Measurements from ENCODE around the gene TPM2. TPM values are rescaled to one million over a fixed set of nuclear protein-coding genes. Genes with fewer than 3 reads are reported as not detected.
A peak's percentile ranks its signal among the peaks of the same experiment; 100 is the strongest.

TPM2 gene
- total RNA-seq, 5 donors from 2014 or later (not counting 1 experiment from before 2014, with no cell fraction given), result 21.4 to 66.0 (median 57.5) TPM

GRCh38 chr9:35661756-35662350 is 27.9 kb downstream of the TPM2 start:
- H3K4me3 Mint-ChIP-seq, result peak overlapping the region; percentile 46 to 93 (median 64)
- H3K27ac ChIP-seq (ENCODE audit: low read length), result peak overlapping the region; percentile 83
- H3K9me3 Mint-ChIP-seq, result no peaks in the 10 kb centered on the region
- no peaks in the 10 kb centered on the region for H3K9me3 ChIP-seq
- peaks cover 23% of the 10 kb centered on the region for H3K36me3 Mint-ChIP-seq
- H3K27me3 Mint-ChIP-seq, result peaks cover 4 to 5% of the 10 kb centered on the region in 2 donors
- CTCF ChIA-PET, result interaction anchor here (0.5 to 7.1 kb wide), 11 partner anchors 14 to 584 kb away, joined by 3 to 122 read pairs (median 3); partner anchors contain the start of genes CREB3 (in 1 of the 2), GBA2 (in 1 of the 2), RGP1 (in 1 of the 2) and TLN1 (in 1 of the 2)
- peak overlapping the region; percentile 92 to 93 for H3K27ac Mint-ChIP-seq
- 50% methylated on average over 3 of the region's 3 CpGs for WGBS (ENCODE audit: insufficient coverage)
- no peaks in the 10 kb centered on the region for H3K27me3 ChIP-seq (replicated peaks in 1 of 2; ENCODE audit: control insufficient read depth in 2 of 2, extremely low read depth in 1 of 2, insufficient read depth in 2 of 2, low read length in 1 of 2)
- peaks cover 80 to 88% (median 86%) of the 10 kb centered on the region in 3 donors for H3K4me1 Mint-ChIP-seq
- peaks cover 0 to 14% of the 10 kb centered on the region in 2 donors for H3K36me3 ChIP-seq (ENCODE audit: control insufficient read depth in 2 of 2, extremely low read depth in 1 of 2, insufficient read depth in 1 of 2, low read length in 1 of 2)
- POLR2A ChIA-PET, result no interaction called here
- peak in 28 of 35 experiments; percentile 27 to 72 (median 42) for DNase-seq
- H3K4me1 ChIP-seq (ENCODE audit: control insufficient read depth in 1 of 2, extremely low read depth in 1 of 2, insufficient read depth in 2 of 2, low read length in 2 of 2), result peaks cover 36 to 80% of the 10 kb centered on the region in 2 experiments
- peak in 1 of 4 experiments; percentile 21 for ATAC-seq (replicated peaks in 1 of 4)
- H3K4me3 ChIP-seq (ENCODE audit: control insufficient read depth in 1 of 2, extremely low read depth in 1 of 2, low read length in 1 of 2), result peak overlapping the region in 1 of 2 donors; percentile 24

GRCh38 chr9:35660966-35661415 is 28.7 kb downstream of the TPM2 start:
- peaks cover 36 to 86% of the 10 kb centered on the region in 2 experiments for H3K4me1 ChIP-seq (ENCODE audit: control insufficient read depth in 1 of 2, extremely low read depth in 1 of 2, insufficient read depth in 2 of 2, low read length in 2 of 2)
- no peaks in the 10 kb centered on the region for H3K27me3 ChIP-seq (replicated peaks in 1 of 2; ENCODE audit: control insufficient read depth in 2 of 2, extremely low read depth in 1 of 2, insufficient read depth in 2 of 2, low read length in 1 of 2)
- 75% methylated on average over 6 of the region's 9 CpGs for WGBS (ENCODE audit: insufficient coverage)

GRCh38 chr9:35659340-35659739 is 30.4 kb downstream of the TPM2 start:
- peaks cover 79 to 85% (median 81%) of the 10 kb centered on the region in 3 donors for H3K4me1 Mint-ChIP-seq
- Histone ChIP-seq H3K27me3 (replicated peaks in 1 of 2; ENCODE audit: control insufficient read depth in 2 of 2, extremely low read depth in 1 of 2, insufficient read depth in 2 of 2, low read length in 1 of 2) (no peaks in the 10 kb centered on the region), H3K4me1 (ENCODE audit: control insufficient read depth in 1 of 2, extremely low read depth in 1 of 2, insufficient read depth in 2 of 2, low read length in 2 of 2) (peaks cover 29 to 77% of the 10 kb centered on the region in 2 experiments), H3K4me3 (ENCODE audit: control insufficient read depth in 1 of 2, extremely low read depth in 1 of 2, low read length in 1 of 2) (peak overlapping the region; percentile 81 to 95), H3K36me3 (ENCODE audit: control insufficient read depth in 2 of 2, extremely low read depth in 1 of 2, insufficient read depth in 1 of 2, low read length in 1 of 2) (peaks cover 0 to 14% of the 10 kb centered on the region in 2 donors), H3K9me3 (no peaks in the 10 kb centered on the region), H3K27ac (ENCODE audit: low read length) (peak overlapping the region; percentile 99)
- ATAC-seq (replicated peaks in 1 of 4) (no peak), DNase-seq (peak in 1 of 35 experiments; percentile 40)
- WGBS (ENCODE audit: insufficient coverage), result 0% methylated on average over 1 of the region's 3 CpGs
- peaks cover 23% of the 10 kb centered on the region for H3K36me3 Mint-ChIP-seq
- POLR2A ChIA-PET, result interaction anchor here in 1 of 2 donors (0.6 kb wide), 1 partner anchor 12 kb away, joined by 4 read pairs; no protein-coding TSS in a partner anchor
- no peaks in the 10 kb centered on the region for H3K9me3 Mint-ChIP-seq
- peak overlapping the region; percentile 93 to 96 for H3K27ac Mint-ChIP-seq
- CTCF ChIA-PET, result interaction anchor here (0.6 to 7.1 kb wide), 14 partner anchors 10 to 588 kb away, joined by 3 to 122 read pairs (median 6); partner anchors contain the start of genes CREB3 (in 1 of the 2) and TLN1 (in 1 of the 2)
- peak overlapping the region; percentile 84 to 93 (median 89) for H3K4me3 Mint-ChIP-seq
- peaks cover 4 to 5% of the 10 kb centered on the region in 2 donors for H3K27me3 Mint-ChIP-seq

More at GRCh38 chr9:35660966-35661415, 28.7 kb downstream of the TPM2 start:
- H3K9me3 Mint-ChIP-seq, result no peaks in the 10 kb centered on the region
- Histone ChIP-seq H3K4me3 (ENCODE audit: control insufficient read depth in 1 of 2, extremely low read depth in 1 of 2, low read length in 1 of 2) (no peak overlapping the region), H3K9me3 (no peaks in the 10 kb centered on the region), H3K27ac (ENCODE audit: low read length) (peak overlapping the region; percentile 83), H3K36me3 (ENCODE audit: control insufficient read depth in 2 of 2, extremely low read depth in 1 of 2, insufficient read depth in 1 of 2, low read length in 1 of 2) (peaks cover 0 to 14% of the 10 kb centered on the region in 2 donors)
- DNase-seq (no peak), ATAC-seq (replicated peaks in 1 of 4) (no peak)
- peak overlapping the region in 2 of 3 donors; percentile 45 to 93 for H3K4me3 Mint-ChIP-seq
- peaks cover 4 to 5% of the 10 kb centered on the region in 2 donors for H3K27me3 Mint-ChIP-seq
- H3K27ac Mint-ChIP-seq, result peak overlapping the region; percentile 93 to 96
- ChIA-PET POLR2A (interaction anchor here in 1 of 2 donors (0.6 kb wide), 1 partner anchor 238 kb away, joined by 5 read pairs; no protein-coding TSS in a partner anchor), CTCF (interaction anchor here (0.7 to 7.1 kb wide), 11 partner anchors 9 to 583 kb away, joined by 3 to 122 read pairs (median 4); partner anchors contain the start of genes CREB3 (in 1 of the 2), GBA2 (in 1 of the 2), RGP1 (in 1 of the 2) and TLN1 (in 1 of the 2))
- peaks cover 85 to 91% (median 89%) of the 10 kb centered on the region in 3 donors for H3K4me1 Mint-ChIP-seq
- H3K36me3 Mint-ChIP-seq, result peaks cover 23% of the 10 kb centered on the region

- Mint-ChIP-seq H3K36me3 (peaks cover 23% of the 10 kb centered on the region), H3K4me3 (peak overlapping the region; percentile 84 to 93 (median 89)), H3K27me3 (peaks cover 4 to 5% of the 10 kb centered on the region in 2 donors), H3K27ac (peak overlapping the region; percentile 93 to 96), H3K4me1 (peaks cover 76 to 83% (median 76%) of the 10 kb centered on the region in 3 donors), H3K9me3 (no peaks in the 10 kb centered on the region)
- DNase-seq (no peak), ATAC-seq (replicated peaks in 1 of 4) (no peak)
- Histone ChIP-seq H3K4me1 (ENCODE audit: control insufficient read depth in 1 of 2, extremely low read depth in 1 of 2, insufficient read depth in 2 of 2, low read length in 2 of 2) (peaks cover 29 to 77% of the 10 kb centered on the region in 2 experiments), H3K27me3 (replicated peaks in 1 of 2; ENCODE audit: control insufficient read depth in 2 of 2, extremely low read depth in 1 of 2, insufficient read depth in 2 of 2, low read length in 1 of 2) (no peaks in the 10 kb centered on the region), H3K36me3 (ENCODE audit: control insufficient read depth in 2 of 2, extremely low read depth in 1 of 2, insufficient read depth in 1 of 2, low read length in 1 of 2) (peaks cover 0 to 14% of the 10 kb centered on the region in 2 donors), H3K27ac (ENCODE audit: low read length) (peak overlapping the region; percentile 99), H3K9me3 (no peaks in the 10 kb centered on the region), H3K4me3 (ENCODE audit: control insufficient read depth in 1 of 2, extremely low read depth in 1 of 2, low read length in 1 of 2) (peak overlapping the region; percentile 81 to 95)
- no CpG with 5 or more reads among the region's 2 CpGs for WGBS (ENCODE audit: insufficient coverage)
- ChIA-PET POLR2A (interaction anchor here in 1 of 2 donors (0.6 kb wide), 1 partner anchor 12 kb away, joined by 4 read pairs; no protein-coding TSS in a partner anchor), CTCF (interaction anchor here (0.6 to 7.1 kb wide), 15 partner anchors 11 to 588 kb away, joined by 3 to 122 read pairs (median 7); partner anchors contain the start of genes CREB3 (in 1 of the 2) and TLN1 (in 1 of the 2))
These were observed 30.8 kb downstream of the TPM2 start for GRCh38 chr9:35658968-35659220.

- no peaks in the 10 kb centered on the region for H3K27me3 ChIP-seq (replicated peaks in 1 of 2; ENCODE audit: control insufficient read depth in 2 of 2, extremely low read depth in 1 of 2, insufficient read depth in 2 of 2, low read length in 1 of 2)
- peak; percentile 57 to 90 (median 78) for DNase-seq
- peak within 1 kb of the TSS; percentile 84 to 93 (median 89) for H3K4me3 Mint-ChIP-seq
- ChIA-PET POLR2A (interaction anchor here (0.6 to 1.4 kb wide), 5 partner anchors 9 to 19 kb away, joined by 3 to 5 read pairs (median 4); no protein-coding TSS in a partner anchor), CTCF (interaction anchor here (0.6 to 7.1 kb wide), 28 partner anchors 11 to 587 kb away, joined by 3 to 122 read pairs (median 4); partner anchors contain the start of genes CREB3 (in 1 of the 2), TESK1 (in 1 of the 2), TLN1 (in 1 of the 2) and TPM2 (in 1 of the 2))
- peaks cover 4 to 5% of the 10 kb centered on the region in 2 donors for H3K27me3 Mint-ChIP-seq
- peak within 1 kb of the TSS; percentile 96 to 99 for H3K27ac Mint-ChIP-seq
- H3K9me3 Mint-ChIP-seq, result no peaks in the 10 kb centered on the region
- H3K27ac ChIP-seq (ENCODE audit: low read length), result peak within 1 kb of the TSS; percentile 99
- H3K36me3 ChIP-seq (ENCODE audit: control insufficient read depth in 2 of 2, extremely low read depth in 1 of 2, insufficient read depth in 1 of 2, low read length in 1 of 2), result peaks cover 0 to 14% of the 10 kb centered on the region in 2 donors
- peaks cover 29 to 76% of the 10 kb centered on the region in 2 experiments for H3K4me1 ChIP-seq (ENCODE audit: control insufficient read depth in 1 of 2, extremely low read depth in 1 of 2, insufficient read depth in 2 of 2, low read length in 2 of 2)
- H3K4me3 ChIP-seq (ENCODE audit: control insufficient read depth in 1 of 2, extremely low read depth in 1 of 2, low read length in 1 of 2), result peak within 1 kb of the TSS; percentile 81 to 95
- H3K36me3 Mint-ChIP-seq, result peaks cover 23% of the 10 kb centered on the region
- peaks cover 71 to 82% (median 74%) of the 10 kb centered on the region in 3 donors for H3K4me1 Mint-ChIP-seq
- under 1% methylated on average over 51 of the region's 67 CpGs for WGBS (ENCODE audit: insufficient coverage)
- ATAC-seq (replicated peaks in 1 of 4), result peak; percentile 66 to 82 (median 70)
- H3K9me3 ChIP-seq, result no peaks in the 10 kb centered on the region
These were observed 31.4 kb downstream of the TPM2 start, which contains the start of gene CCDC107 for GRCh38 chr9:35658137-35658967. CCDC107 (plus strand) TSS chr9:35658292; CDS start chr9:35658380, 88 bp downstream.
